ENCODE results near the gene TAF4B.

DNA sequence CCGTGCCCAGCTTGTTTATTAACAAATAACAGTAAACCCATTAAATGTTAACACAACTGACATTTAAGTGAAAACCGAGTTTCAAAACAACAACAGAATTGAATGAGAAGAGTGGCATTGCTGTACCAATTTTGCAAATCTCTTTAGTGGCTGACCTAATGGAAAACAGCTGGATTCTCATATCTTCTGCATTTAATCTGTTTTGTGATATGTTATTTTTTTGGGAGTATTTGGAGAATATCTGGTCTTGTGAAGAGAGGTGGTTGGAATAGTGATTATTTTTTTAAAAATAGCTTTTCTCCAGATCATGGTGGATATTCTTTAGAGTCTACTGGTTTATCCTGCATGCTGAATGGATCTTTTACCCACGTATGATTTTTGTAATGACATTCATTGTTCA lies 51.1 kb downstream of the TAF4B start:
- TF ChIP-seq POLR2A (IDR thresholded peaks at IDR 0.05; ENCODE audit: low read depth) (no peak), EP300 (IDR thresholded peaks at IDR 0.05) (no peak), POLR2AphosphoS5 (IDR thresholded peaks at IDR 0.05) (no peak)
- TF ChIP-seq, protein P1, sequence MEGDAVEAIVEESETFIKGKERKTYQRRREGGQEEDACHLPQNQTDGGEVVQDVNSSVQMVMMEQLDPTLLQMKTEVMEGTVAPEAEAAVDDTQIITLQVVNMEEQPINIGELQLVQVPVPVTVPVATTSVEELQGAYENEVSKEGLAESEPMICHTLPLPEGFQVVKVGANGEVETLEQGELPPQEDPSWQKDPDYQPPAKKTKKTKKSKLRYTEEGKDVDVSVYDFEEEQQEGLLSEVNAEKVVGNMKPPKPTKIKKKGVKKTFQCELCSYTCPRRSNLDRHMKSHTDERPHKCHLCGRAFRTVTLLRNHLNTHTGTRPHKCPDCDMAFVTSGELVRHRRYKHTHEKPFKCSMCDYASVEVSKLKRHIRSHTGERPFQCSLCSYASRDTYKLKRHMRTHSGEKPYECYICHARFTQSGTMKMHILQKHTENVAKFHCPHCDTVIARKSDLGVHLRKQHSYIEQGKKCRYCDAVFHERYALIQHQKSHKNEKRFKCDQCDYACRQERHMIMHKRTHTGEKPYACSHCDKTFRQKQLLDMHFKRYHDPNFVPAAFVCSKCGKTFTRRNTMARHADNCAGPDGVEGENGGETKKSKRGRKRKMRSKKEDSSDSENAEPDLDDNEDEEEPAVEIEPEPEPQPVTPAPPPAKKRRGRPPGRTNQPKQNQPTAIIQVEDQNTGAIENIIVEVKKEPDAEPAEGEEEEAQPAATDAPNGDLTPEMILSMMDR (IDR thresholded peaks at IDR 0.05), result no peak
